Activated naive CD4-positive, alpha-beta T cell treated with Interleukin-2 at 50 U/mL for 16 hours (primary cell): ENCODE results near the gene SNRPN.
A peak's percentile ranks its signal among the peaks of the same experiment; 100 is the strongest.
"Not testable (repeated sequence)": the region's sequence is repeated elsewhere in the genome, so short reads cannot be mapped to it uniquely, and the experiment has no call there.

ENCODE experiments used
- DNase-seq: peaks from one replicate; pipeline ENCODE4 v3.0.0-alpha.2; 2020

SNRPN gene

GRCh38 chr15:24954783-24955530 is at the start of gene SNRPN, which contains the start of gene SNURF:
SNRPN (plus strand) TSS chr15:24954987; CDS start chr15:24974454, 19,467 bp downstream.
SNURF (plus strand) TSS chr15:24954987; CDS start chr15:24955049, 62 bp downstream.
- DNase-seq: peak; percentile 66

GRCh38 chr15:24916305-24917009 is 38.3 kb upstream of the SNRPN start:
- DNase-seq: no peak

GRCh38 chr15:24917431-24917830 is 37.4 kb upstream of the SNRPN start:
- DNase-seq: no peak

- DNase-seq: no peak
These were observed 35.3 kb upstream of the SNRPN start for GRCh38 chr15:24919446-24919845.

- not testable (repeated sequence) for DNase-seq
These were observed 32.0 kb upstream of the SNRPN start for GRCh38 chr15:24922781-24923180.

GRCh38 chr15:24924153-24924552 is 30.6 kb upstream of the SNRPN start:
- DNase-seq: no peak

GRCh38 chr15:24924621-24925020 is 30.2 kb upstream of the SNRPN start:
- no peak for DNase-seq

- not testable (repeated sequence) for DNase-seq
These were observed 22.7 kb upstream of the SNRPN start for GRCh38 chr15:24931874-24932732.

GRCh38 chr15:24933716-24934115 is 21.1 kb upstream of the SNRPN start:
- DNase-seq: no peak

GRCh38 chr15:24938224-24938623 is 16.6 kb upstream of the SNRPN start:
- not testable (repeated sequence) for DNase-seq

- no peak for DNase-seq
These were observed 14.6 kb upstream of the SNRPN start for GRCh38 chr15:24940236-24940635.

- DNase-seq: no peak
These were observed 11.4 kb upstream of the SNRPN start for GRCh38 chr15:24943361-24943760.

- no peak for DNase-seq
These were observed 9.8 kb upstream of the SNRPN start for GRCh38 chr15:24944954-24945353.

- no peak for DNase-seq
These were observed 9.1 kb upstream of the SNRPN start for GRCh38 chr15:24945711-24946110.

- no peak for DNase-seq
These were observed 6.3 kb upstream of the SNRPN start for GRCh38 chr15:24948495-24948894.

- DNase-seq: peak; percentile 11
These were observed 739 bp downstream of the SNRPN start for GRCh38 chr15:24955531-24955921.

- DNase-seq: peak; percentile 78
These were observed 1.5 kb downstream of the SNRPN start for GRCh38 chr15:24956111-24956838.

- no peak for DNase-seq
These were observed 2.9 kb downstream of the SNRPN start for GRCh38 chr15:24957691-24958090.

- no peak for DNase-seq
These were observed 7.2 kb downstream of the SNRPN start for GRCh38 chr15:24961967-24962366.

- DNase-seq: no peak
These were observed 8.1 kb downstream of the SNRPN start for GRCh38 chr15:24962880-24963279.

GRCh38 chr15:24966364-24967103 is 11.7 kb downstream of the SNRPN start:
- DNase-seq: no peak

GRCh38 chr15:24971052-24971451 is 16.3 kb downstream of the SNRPN start:
- DNase-seq: no peak
